HG03095 (cell line): ENCODE measurements around the gene SPATA16.
"Not testable (repeated sequence)": the region's sequence is repeated elsewhere in the genome, so short reads cannot be mapped to it uniquely, and the experiment has no call there.

Experiments used
- ATAC-seq: cut with Tn5 transposase; IDR thresholded peaks from one replicate; pipeline ENCODE4 v1.9.1; 2021; ENCODE audit warnings: moderate library complexity; ENCODE audit not compliant: unreplicated experiment

Gene SPATA16

DNA sequence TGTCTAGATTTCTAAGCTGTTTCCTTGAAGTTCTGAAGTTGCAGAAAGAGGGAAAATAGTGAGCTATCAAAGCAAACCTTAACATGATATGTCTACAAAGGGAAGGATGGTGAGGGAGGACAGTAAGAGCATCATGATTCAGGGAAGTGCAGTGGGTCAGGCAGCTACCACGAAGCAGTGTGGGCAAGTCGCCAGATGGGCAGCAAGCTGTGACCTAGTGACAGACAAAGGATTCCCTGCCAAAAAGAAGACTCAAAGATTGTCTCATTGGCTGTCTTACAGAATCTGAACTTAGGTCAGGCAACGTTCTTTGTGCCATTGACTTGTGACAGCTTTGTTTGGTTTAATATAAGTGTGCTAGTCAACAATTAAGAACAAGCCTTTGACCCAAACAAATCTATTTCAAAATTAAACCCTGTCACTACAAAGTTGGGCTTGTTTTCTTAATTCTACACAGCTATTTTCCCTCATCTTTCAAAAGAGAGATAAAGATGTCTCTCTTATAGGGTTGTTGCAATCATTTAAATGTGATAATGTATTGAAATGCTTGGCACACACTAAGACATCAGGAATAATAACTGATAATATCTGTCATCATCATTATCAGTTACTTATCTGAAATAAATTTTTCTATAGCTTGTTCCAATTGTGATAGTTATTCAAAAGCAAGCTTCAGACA, 237.3 kb downstream of the SPATA16 start:
- ATAC-seq: no peak

DNA sequence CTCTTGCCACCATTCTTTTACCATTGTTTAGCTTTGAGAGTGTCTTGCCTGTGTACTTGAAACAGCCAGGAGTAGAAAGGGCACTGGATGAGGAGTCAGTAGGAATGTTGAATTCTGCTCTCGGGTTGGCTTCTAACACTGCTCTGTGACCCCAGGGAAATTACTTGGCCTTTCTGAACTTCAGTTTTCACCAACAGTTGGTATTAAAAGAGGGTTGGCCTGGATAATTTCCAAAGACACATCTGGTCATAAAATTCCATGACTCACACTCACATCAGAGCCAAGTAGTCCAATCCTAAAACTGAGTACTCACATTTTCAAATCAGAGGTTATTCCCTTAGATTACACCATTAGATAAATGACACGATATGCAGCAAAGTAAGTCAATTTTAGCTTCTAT, 248.9 kb downstream of the SPATA16 start:
- no peak for ATAC-seq

DNA sequence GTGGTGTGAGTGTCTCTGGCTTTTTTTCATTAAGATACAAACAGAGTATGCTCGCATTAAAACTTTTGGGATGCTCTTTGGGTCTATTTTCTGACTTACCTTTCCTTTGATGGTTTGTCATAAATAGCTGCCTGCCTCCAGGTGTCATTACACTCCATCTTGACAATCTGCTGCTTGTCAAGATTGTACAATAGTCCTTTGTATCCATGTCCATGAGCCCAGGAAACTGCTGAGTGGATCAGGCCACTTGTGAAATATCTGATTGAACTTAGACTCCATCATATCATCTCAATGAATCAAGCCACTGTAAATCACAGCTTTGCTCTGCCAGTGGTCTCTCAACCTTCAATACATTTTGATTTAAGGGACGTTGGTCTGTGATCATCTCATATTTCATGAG, 255.3 kb downstream of the SPATA16 start:
- no peak for ATAC-seq

DNA sequence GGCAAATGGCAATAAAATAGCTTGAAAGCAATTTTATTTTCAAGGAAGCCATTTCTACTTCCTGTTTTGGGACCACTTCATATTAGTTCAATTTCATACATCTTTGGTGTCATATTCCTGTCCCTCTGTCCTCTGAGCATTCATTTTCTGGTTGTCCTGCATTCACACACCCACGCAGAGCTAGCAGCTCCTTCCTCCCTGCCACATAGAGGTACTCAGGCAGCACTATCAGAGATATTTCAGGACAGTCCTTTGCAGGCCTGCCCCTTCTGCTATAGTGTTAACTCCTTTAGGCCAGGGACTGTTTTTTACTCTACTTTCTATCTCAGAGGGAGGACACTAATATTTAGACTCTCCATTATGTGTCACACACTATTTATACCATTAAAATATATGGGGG, 258.5 kb downstream of the SPATA16 start:
- no peak for ATAC-seq

DNA sequence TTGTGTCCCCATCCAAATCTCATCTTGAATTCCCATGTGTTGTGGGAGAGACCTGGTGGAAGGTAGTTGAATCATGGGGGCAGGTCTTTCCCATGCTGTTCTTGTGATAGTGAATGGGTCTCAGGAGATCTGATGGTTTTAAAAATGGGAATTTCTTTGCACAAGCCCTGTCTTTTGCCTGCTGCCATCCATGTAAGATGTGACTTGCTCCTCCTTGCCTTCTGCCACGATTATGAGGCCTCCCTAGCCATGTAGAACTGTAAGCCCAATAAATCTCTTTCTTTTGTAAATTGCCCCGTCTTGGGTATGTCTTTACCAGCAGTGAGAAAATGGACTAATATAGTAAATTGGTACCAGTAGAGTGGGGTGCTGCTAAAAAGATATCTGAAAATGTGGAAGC, 261.7 kb downstream of the SPATA16 start:
- ATAC-seq: not testable (repeated sequence)

DNA sequence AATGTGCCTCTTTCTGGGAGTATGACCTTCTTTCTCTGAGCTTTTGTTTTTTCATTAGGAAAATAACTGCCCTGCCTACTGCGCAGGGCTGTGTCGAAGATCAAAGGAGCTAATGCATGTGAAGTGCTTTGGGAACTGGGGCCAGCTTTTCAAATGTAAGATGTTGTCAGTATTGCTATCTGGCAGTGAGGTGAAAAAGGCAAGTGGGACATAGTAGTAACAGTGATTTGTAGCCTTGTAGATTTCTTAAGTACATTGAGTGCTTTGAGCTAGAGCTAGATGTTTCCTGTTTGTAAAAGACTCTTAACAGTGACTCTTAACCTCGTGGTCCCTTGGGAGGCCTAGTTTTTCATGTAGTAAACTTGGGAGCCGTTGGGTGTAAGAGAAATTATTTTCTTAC, 264.0 kb downstream of the SPATA16 start:
- ATAC-seq: no peak

DNA sequence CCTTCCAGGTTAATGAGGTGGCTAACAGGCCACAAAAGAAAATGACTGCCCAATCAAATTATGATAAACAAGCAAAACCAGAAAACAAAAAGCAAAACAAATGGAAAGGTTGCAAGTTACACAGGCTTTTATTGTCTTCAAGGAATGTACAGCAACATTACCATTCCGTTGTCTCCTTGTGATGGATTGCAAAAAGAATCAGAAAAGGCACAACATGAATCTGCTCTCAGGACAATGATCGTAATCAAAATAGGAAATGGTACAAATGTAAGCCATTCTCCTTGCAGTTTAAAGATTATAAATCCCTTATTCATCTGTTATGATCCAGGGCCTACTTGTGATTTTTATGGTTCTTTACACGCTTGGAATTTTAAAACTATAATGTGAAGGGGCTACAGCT, 264.7 kb downstream of the SPATA16 start:
- no peak for ATAC-seq

DNA sequence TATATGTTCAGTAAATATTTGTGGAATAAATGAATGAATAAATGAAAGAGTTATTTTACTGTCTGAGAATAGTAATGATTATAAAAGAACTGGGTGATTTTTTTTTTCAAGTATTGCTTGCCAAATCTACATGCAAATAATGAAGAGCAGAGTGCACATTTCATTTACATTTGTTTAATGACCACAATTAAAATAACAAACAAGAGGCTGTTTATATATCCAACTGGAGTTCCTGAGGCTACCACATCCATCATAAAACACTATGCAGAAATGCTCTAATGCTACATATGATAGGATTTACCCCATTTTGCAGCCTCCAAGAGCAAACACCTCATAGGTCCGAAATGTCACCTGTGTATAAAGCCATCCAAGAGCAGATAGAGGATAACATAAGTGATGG, 266.0 kb downstream of the SPATA16 start:
- ATAC-seq: no peak

DNA sequence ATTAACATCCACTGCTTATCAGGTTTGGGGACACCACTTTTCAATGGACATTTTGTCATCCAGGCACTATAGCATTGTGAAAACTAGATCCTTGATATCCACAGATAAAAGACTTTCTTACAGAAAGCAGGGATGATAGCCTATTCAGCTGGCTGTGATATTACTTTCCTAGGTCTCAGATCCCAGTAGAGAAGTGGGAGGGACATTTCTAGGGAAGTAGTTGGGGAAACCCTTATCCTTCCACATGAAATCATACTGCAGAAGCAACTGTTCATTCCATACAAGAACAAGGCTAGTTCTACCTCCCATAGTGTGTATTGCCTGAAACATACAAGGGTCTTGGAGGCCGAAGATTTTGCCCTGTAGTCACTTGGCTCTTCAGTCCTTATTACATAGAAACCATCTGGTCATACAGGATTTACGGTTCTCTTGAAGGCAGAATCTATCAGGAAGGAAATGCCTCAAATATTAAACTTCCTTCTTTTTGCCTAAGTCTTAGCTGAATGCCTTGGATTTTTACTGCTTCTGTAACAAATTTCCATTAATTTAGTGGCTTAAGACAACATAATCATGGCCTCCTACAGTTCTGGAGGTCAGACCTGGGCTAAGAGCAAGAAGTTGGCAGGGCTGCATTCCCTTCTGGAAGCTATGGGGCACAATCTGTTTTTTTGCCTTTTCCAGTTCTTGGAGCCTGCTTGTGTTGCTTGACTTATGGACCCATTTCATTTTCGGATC, 271.1 kb downstream of the SPATA16 start:
- ATAC-seq: no peak

DNA sequence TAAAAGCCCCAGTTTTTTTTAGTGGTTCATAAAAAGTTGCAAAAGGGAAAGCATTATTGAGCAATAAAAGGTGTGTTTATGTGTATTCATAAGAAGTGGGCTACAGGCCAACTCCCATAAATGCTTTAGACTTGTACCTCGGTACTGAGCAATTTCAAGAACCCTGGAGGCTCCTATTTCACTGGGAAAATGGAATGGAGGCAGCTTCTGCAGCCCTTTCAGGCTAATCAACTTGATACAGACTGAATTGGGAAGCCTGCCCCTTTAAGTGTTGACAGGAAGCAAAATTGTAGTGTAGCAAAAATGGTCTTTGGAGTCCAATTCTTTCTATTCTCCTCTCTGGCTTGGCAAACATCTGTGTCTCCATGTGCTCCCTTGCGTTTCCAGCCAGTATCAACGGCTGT, 271.7 kb downstream of the SPATA16 start:
- ATAC-seq: no peak

DNA sequence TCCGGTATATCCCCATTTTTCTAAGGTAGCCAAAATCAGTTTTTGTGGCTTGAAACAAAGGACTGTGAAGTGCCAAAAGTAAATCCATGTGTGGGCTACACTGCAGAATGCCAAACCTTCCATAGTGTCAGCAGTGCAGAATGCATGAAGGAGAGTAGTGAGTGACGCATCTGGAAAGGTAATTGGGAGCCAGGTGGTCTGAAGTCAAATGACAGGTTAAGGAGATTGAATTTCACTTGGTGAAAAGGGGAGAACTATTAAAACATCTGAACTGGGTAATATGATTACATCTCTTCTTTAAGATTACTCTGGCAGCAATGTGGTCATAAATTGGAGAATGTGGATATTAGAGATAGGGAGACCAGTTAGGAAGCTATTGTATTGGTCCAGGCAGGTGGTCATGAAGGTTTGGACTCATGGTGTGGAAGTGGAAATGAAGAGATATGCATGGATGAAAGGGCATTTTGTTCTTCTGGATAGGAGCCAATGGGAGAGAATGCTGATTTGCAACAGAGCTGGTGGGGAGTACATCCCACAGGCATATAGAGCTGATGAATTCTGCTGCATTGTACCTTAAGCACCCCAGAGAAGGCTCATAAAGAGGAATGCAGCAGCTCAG, 272.3 kb downstream of the SPATA16 start:
- no peak for ATAC-seq

DNA sequence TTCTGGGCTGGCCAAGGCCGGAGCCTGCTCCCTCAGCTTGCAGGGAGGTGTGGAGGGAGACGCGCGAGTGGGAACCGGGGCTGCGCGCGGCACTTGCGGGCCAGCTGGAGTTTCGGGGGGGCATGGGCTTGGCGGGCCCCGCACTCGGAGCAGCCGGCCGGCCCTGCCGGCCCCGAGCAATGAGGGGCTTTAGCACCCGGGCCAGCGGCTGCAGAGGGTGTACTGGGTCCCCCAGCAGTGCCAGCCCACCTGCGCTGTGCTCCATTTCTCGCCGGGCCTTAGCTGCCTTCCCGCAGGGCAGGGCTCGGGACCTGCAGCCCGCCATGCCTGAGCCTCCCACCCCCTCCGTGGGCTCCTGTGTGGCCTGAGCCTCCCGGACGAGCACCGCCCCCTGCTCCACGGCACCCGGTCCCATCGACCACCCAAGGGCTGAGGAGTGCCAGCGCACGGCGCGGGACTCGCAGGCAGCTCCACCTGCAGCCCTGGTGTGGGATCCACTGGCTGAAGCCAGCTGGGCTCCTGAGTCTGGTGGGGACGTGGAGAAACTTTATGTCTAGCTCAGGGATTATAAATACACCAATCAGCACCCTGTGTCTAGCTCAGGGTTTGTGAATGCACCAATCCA, 274.2 kb downstream of the SPATA16 start:
- not testable (repeated sequence) for ATAC-seq

DNA sequence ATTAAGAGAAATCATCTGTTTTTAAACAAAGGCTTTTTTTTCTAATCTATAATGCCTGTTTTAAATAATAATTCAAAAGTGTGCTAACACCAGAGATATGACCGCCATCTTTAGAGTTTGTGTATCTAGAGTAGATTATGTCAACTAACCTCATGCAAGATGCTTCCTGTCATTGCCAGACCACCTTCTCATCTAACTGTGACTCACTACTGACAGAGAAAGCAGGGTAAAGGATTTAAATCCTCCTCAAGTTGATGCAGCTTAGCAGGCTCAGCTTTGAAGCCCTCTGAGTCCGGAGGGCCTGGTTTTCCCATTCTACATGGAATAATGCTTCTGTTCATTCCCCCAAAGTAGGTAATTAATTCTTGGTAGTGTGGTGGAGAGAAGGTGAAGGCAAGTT, 282.0 kb downstream of the SPATA16 start:
- ATAC-seq: no peak

DNA sequence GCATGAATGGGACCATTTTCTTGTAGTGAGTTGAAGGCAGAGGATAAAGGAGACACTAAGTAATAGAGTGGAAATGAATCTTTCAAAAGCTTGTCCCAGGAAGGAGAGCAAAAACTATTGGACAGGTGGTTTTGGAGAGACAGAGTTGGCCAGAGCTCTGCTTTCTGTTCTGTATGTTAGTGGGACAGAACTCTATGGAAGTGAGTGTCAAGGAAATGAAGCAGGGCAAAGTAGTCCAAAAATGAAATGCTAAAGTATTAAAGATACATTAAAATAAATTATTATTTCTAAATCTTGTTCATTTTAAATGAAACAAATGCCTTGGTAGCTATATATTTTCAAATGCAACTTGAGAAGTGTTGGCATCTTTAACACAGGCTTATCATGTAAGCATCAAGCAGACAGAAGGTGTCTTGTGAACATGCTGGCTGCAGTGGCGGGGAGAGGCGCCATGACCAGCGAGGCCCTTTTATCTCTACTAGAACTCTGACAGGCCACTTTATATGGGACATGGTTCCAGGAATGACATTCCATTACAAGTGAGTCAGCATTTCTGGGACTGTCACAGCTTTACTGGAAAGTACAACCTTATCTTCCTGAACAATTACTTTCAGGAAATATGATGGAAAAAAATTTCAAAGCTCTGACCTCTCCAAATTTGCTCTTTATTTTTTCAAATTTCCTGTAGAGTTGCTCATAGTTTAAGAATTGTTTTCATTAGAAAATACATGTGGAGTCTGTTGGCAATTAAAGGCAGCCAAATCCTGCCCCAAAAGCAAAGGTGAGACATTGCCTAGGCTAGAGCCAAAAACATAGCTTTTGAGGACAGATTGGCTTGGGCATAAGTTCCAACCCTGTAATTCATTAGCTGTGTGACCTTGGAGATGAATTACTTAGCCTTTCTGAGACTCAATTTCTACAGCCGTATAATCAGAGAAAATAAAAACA, 284.0 kb downstream of the SPATA16 start:
- no peak for ATAC-seq

DNA sequence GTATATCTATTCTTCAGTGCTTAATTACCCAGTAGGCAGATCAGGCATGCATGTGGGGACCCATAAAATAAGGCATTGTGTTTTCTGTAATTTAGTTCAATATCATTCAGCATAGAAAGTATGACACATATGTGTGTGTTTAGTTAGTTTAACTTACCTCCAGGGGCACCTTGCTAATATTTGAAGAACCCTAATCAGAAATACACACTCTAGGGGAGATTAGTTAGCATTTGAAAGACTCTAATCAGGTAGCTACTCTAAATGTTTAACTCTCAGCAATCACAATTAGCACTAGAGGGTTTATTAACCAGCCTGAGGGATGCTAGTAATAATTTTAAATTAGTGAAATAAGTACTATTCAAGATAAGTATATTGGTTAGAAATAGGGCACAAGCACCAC, 286.0 kb downstream of the SPATA16 start:
- no peak for ATAC-seq

DNA sequence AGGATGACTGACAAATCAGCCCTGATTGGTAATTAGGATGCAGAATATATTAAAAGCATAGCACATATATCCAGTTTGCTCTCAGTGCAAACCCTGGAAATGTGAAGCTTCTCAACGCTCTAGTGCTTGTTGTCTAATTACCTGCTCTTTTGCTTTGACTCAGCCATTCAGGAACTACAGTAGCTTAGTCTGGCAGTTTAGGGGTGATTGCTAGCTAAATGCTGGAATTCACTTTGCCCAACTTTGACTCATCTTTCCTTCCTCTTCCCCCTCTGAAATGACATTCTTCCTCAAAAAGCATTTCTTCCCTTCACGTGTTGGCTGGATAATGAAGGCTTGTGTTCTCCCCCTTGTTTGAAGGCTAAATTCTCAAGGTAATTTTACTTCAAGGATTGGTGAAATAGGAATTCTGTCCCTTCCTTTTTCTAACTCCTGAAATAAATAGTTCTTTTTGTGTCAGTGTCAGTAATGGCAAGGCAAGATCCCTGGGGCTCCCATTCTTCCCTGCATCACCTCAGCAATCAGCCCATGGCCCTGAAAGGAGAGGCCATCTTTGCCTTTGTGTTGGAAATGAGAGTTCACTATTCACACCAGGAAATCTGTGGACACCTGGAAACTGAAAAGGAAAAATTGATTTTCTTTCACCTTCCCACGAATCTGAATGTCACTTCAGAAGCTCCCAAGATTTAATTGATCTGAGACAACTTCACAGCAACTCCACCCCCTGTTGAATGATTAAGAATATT, 286.9 kb downstream of the SPATA16 start:
- no peak for ATAC-seq

DNA sequence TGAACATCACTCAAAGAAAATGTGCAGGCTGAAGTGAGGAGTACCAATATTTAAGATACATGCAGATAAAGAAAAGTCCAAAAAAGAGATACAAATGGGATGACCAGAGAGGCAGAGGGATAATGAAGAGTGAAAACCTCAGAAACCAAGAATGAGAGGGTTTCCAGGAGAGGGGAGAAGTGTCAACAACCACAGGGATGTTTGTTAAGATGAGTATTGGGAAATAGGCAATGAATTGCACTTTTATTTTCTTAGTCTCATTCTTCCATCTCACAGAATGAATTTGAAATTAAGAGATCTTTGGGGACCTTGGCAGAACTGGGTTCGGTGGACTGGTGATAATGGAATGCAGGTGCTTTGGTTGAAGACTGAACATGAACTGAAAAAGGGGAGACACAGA, 288.0 kb downstream of the SPATA16 start:
- ATAC-seq: no peak

DNA sequence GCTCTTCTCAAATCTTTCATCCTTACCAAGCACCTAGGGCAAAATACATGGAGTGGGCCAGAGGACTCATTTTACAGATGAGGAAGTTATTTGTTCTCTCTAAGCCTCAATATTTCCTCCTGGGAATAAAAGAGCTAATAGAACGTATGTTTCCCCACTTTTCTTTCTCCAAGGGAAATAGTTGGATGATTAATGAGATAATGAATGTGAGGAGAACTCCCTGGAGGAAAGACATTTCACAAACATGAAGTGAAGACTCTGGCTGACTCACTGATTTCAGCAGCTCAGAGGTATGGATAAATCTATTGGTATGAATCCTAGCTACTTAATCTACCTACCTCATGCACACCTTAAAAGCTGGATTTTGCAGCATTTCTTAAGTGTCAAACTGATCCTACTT, 292.1 kb downstream of the SPATA16 start:
- no peak for ATAC-seq

DNA sequence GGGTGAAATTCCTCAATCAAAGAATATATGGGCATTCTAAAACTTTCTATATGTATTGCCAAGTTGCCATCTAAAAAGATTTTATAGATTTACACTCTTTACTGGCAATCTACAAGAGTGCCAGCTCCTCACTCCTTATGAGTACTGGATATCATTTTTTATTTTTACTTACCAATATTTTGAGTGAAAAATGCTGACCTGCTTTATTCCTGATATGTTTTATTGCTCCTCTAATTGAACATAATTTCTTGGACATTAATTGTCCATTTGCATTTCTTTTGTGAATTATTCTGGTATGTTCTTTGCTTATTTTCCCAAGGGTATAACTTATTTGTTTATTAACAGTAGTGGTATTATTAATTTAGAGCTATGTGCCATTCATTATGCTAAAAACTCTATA, 293.7 kb downstream of the SPATA16 start:
- ATAC-seq: no peak

DNA sequence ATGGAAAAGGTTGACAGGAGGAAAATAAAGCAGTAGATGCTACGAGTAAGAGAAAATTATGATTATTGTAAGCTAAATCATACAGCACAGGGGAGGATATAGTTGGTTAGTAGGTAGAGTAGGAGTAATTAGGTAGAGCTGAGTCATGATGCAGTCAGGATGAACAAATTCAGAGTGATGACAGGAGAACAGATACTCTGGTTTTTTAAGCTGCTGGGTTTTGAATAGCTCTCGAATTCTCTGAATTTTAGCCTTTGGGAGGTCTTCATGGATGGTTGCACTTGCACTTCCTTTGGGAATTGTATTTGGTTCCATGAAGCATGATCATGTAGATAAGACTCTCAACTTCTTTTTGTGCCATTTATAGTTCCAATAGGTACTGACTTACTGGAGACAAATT, 294.3 kb downstream of the SPATA16 start:
- no peak for ATAC-seq
